Fibroblast of the aortic adventitia (primary cell): Measurements from ENCODE around the gene FGF6. TPM values are rescaled to one million over a fixed set of nuclear protein-coding genes. Genes with fewer than 3 reads are reported as not detected.

ENCODE experiments used
- DNase-seq: peaks from one replicate; pipeline ENCODE4 v3.0.0-alpha.2; 2010; ENCODE audit warnings: low read depth
- H3K4me3 ChIP-seq: 2 replicates; pipeline ENCODE4 v1.5.1; 2011; ENCODE audit warnings: low read depth, mild to moderate bottlenecking, control low read depth, low read length, moderate library complexity
- total RNA-seq: library from RNA; depleted of rRNA; stranded (reverse); fragments of >200 nt; gene quantifications from 2 replicates; pipeline ENCODE4 v1.2.3, GENCODE V29; 2012; ENCODE audit warnings: low replicate concordance
- TF ChIP-seq, protein P1 (sequence below): IDR thresholded peaks from 2 replicates; pipeline ENCODE4 v1.5.1; 2011; ENCODE audit warnings: mild to moderate bottlenecking, low read length, control low read depth, inconsistent platforms; ENCODE audit not compliant: insufficient read depth

FGF6 gene
- total RNA-seq, 1 donor, result not detected

DNA sequence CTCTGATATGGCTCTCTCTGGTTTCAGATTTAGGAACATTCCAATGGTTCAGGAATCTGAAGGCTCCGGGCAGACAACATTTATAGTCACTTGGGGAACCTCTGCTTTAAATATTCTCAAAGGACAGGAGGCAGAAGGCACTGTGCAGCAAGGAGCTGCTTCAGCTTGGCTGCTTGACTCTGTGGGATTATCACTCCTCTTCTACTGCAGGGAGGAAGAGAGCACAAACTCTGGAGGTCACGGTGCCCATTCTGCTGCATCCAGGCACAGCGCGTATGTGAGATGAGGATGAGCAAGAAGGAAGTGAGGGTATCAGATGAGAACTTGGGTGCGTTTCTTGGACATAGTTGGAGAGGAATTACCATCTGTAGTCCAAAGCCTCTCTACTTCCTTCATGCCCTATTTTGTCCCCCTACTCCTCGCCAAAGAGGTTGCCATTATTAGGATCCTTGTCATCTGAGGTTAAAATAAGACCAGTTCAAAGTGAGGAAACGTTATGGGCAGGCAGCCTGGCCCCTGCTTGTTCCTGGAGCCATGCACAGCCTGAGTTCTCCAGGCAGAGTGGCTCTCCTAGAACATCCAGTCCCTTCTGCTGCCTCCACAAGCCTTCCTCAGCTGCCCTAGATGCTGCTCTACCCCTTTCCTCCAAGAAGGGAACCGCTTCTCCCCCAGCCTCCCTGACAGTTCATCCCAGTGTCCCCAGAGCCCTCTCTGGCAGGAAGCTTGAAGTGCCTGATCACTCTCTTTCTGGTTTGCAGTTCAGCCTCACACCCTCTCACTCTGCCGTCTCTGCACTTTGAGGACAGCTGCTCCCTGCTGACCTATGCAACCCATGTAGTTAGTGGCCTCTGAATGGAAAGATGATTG is 12.5 kb downstream of the FGF6 start:
- DNase-seq, result no peak
- TF ChIP-seq, protein P1, sequence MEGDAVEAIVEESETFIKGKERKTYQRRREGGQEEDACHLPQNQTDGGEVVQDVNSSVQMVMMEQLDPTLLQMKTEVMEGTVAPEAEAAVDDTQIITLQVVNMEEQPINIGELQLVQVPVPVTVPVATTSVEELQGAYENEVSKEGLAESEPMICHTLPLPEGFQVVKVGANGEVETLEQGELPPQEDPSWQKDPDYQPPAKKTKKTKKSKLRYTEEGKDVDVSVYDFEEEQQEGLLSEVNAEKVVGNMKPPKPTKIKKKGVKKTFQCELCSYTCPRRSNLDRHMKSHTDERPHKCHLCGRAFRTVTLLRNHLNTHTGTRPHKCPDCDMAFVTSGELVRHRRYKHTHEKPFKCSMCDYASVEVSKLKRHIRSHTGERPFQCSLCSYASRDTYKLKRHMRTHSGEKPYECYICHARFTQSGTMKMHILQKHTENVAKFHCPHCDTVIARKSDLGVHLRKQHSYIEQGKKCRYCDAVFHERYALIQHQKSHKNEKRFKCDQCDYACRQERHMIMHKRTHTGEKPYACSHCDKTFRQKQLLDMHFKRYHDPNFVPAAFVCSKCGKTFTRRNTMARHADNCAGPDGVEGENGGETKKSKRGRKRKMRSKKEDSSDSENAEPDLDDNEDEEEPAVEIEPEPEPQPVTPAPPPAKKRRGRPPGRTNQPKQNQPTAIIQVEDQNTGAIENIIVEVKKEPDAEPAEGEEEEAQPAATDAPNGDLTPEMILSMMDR, result no peak
- no peak overlapping the region for H3K4me3 ChIP-seq

DNA sequence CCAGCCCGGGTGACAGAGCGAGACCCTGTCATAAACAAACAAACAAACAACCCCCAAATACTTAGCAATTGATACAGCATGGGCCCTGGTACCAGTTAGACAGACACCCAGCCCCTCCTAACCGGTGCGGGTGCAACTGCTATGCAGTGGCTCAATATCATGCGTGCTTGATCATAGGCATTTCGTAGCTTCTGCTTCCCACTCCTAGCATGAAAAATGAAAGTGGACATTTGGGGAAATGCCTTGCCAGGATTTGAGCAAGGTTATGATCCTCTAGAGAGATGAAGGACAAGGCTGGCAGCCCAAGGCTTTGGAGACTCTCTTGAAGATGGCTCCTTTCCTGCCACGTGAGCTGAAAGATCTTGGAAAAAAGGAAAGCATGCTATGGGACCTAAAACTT is 13.7 kb downstream of the FGF6 start:
- TF ChIP-seq, protein P1, result no peak
- H3K4me3 ChIP-seq, result no peak overlapping the region
- no peak for DNase-seq

DNA sequence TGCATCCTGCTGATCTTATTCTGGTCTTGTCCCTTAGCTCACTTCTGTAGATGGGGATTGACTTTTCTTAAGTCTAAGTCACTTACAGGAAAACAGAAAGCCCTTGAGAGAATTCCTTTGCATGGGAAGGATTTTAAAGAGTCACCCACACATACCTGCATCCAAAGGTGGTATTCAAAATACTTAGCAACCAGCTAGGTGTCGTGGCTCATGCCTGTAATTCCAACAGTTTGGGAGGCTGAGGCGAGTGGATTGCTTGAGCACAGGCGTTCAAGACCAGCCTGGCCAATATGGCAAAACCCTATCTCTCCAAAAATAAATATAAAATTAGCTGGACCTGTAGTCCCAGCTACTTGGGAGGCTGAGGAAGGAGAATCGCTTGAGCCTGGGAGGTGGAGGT is 14.2 kb downstream of the FGF6 start:
- TF ChIP-seq, protein P1, result no peak
- DNase-seq, result no peak
- no peak overlapping the region for H3K4me3 ChIP-seq

DNA sequence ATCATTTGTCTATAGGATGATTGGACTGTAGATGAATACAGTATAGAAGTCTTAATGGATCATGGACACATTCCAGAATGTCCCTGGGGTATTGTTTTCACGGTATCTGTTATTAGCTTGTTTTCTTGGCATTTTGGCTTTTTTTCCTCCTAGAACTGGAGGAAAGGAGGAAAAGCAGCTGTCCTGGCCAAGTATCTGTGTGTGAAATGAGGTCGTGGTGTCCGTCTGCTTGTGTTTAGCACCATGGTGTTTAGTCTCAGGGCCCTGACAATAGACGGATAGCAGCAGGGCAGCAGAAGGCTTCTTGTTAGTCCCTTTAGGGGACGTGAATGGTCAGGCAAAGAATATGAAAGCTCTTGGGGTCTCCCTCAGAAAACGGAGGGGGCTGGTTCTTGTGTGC is 21.2 kb downstream of the FGF6 start:
- TF ChIP-seq, protein P1, result no peak
- no peak for DNase-seq
- no peak overlapping the region for H3K4me3 ChIP-seq

DNA sequence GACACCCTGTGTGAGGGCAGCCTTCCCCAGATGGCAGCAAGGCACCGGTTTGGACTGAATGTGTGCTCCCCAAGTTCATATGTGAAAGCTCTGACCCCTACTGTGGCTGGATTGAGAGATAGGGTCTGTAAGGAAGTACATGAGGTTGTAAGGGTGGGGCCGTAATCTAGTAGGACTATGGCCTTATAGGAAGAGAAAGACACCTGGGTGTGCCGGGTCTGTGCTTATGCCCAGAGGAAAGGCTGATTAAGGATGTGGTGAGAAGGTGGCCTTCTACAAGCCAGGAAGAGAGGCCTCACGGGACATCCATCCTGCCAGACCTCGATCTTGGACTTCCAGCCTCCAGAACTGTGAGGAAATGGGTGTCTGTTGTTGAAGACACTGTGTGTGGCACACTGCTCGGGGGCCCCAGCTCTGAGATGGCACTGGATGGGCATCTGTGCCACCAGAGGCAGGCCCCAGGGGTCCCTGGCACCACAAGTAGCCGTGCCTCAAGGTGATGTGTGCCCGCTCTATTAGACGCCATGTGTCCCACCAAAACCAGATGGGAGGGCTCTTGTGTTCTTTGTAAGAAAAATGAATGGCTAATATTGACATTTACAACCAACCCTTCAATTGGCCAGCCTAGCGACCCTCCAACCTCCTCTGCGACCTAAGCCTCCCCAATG is 22.0 kb downstream of the FGF6 start:
- DNase-seq, result no peak
- no peak overlapping the region for H3K4me3 ChIP-seq
- TF ChIP-seq, protein P1, result no peak

DNA sequence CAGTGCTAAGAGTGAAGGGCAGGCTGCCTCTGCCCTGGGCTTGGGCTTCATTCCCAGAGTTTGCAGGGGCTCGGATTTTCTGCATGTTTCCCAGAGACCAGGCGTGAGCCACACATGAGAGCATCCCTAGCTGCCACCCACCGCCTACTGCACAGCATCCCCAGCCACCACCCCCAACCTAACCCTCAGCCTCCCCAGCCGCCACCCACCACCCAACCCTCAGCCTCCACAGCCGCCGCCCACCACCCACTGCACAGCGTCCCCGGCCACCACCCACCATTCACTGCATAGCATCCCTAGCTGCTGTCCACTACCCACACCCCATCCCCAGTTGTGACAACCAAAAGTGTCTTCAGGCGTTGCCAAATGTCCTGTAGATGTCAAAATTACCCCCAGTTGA is 22.6 kb downstream of the FGF6 start:
- TF ChIP-seq, protein P1, result no peak
- no peak overlapping the region for H3K4me3 ChIP-seq
- no peak for DNase-seq
